GM12892 (cell line): ENCODE measurements around the gene OPA1.

ENCODE experiments used
- DNase-seq: peaks from one replicate; pipeline ENCODE4 v3.0.0; 2011; ENCODE audit not compliant: insufficient read length
- FAIRE-seq: peaks from 2 replicates; lab custom pipeline; 2011; peaks lifted over from hg19 to GRCh38; lab: Jason Lieb, UNC
- POLR2A ChIP-seq: IDR thresholded peaks from 2 replicates; pipeline ENCODE4 v1.6.1; 2011; ENCODE audit warnings: low read depth, low read length, control low read depth
- POLR2AphosphoS5 ChIP-seq: IDR thresholded peaks from 2 replicates; pipeline ENCODE4 v1.6.1; 2011; ENCODE audit warnings: low read depth, low read length, control low read depth
- TAF1 ChIP-seq: IDR thresholded peaks from 2 replicates; pipeline ENCODE4 v1.6.1; 2011; ENCODE audit warnings: low read depth, mild to moderate bottlenecking, control low read depth, low read length, borderline replicate concordance

The OPA1 gene

GRCh38 chr3:193688834-193689714 lies 96.1 kb downstream of the OPA1 start:
- TF ChIP-seq POLR2AphosphoS5 (no peak), POLR2A (no peak), TAF1 (no peak)
- DNase-seq (no peak), FAIRE-seq (peak; percentile 9)

GRCh38 chr3:193693774-193694173 lies 100.8 kb downstream of the OPA1 start:
- FAIRE-seq (peak; percentile 40), DNase-seq (no peak)
- no peak for TF ChIP-seq POLR2A
- TF ChIP-seq TAF1: no peak
- TF ChIP-seq POLR2AphosphoS5: no peak

- no peak for DNase-seq
- TF ChIP-seq POLR2A: no peak
- TF ChIP-seq POLR2AphosphoS5: no peak
- TF ChIP-seq TAF1: no peak
- peak; percentile 9 for FAIRE-seq
Observed at GRCh38 chr3:193701953-193702635, 109.1 kb downstream of the OPA1 start.

- TF ChIP-seq TAF1 (no peak), POLR2AphosphoS5 (no peak), POLR2A (no peak)
- FAIRE-seq: no peak
- DNase-seq: no peak
Observed at GRCh38 chr3:193702967-193703366, 110.0 kb downstream of the OPA1 start.

GRCh38 chr3:193704431-193704830 lies 111.4 kb downstream of the OPA1 start:
- DNase-seq (no peak), FAIRE-seq (no peak)
- TF ChIP-seq TAF1 (no peak), POLR2AphosphoS5 (no peak), POLR2A (no peak)

- FAIRE-seq (no peak), DNase-seq (no peak)
- no peak for TF ChIP-seq TAF1
- no peak for TF ChIP-seq POLR2A
Observed at GRCh38 chr3:193708270-193708669, 115.3 kb downstream of the OPA1 start.

- FAIRE-seq (no peak), DNase-seq (no peak)
- no peak for TF ChIP-seq POLR2AphosphoS5
- no peak for TF ChIP-seq TAF1
- TF ChIP-seq POLR2A: no peak
Observed at GRCh38 chr3:193710286-193711165, 117.5 kb downstream of the OPA1 start.

GRCh38 chr3:193711166-193711485 lies 118.1 kb downstream of the OPA1 start:
- DNase-seq: no peak
- FAIRE-seq: no peak
- TF ChIP-seq POLR2A: no peak
- TF ChIP-seq TAF1: no peak
- TF ChIP-seq POLR2AphosphoS5: no peak

- DNase-seq: no peak
Observed at GRCh38 chr3:193711523-193711963, 118.5 kb downstream of the OPA1 start.

GRCh38 chr3:193711964-193712598 lies 119.1 kb downstream of the OPA1 start:
- DNase-seq: no peak
- no peak for FAIRE-seq

More at GRCh38 chr3:193711523-193711963, 118.5 kb downstream of the OPA1 start:
- no peak for TF ChIP-seq POLR2A
- TF ChIP-seq POLR2AphosphoS5: no peak
- no peak for TF ChIP-seq TAF1
- no peak for FAIRE-seq

GRCh38 chr3:193712938-193713337 lies 119.9 kb downstream of the OPA1 start:
- no peak for FAIRE-seq
- DNase-seq: no peak
- TF ChIP-seq POLR2AphosphoS5: no peak
- TF ChIP-seq TAF1: no peak
- TF ChIP-seq POLR2A: no peak

More at GRCh38 chr3:193711964-193712598, 119.1 kb downstream of the OPA1 start:
- TF ChIP-seq TAF1: no peak
- no peak for TF ChIP-seq POLR2AphosphoS5
- no peak for TF ChIP-seq POLR2A
